HepG2 (cell line): ENCODE data around the gene TCAIM. TPM values are rescaled to one million over a fixed set of nuclear protein-coding genes. Genes with fewer than 3 reads are reported as not detected.
A peak's percentile ranks its signal among the peaks of the same experiment; 100 is the strongest.

Experiments
- ARNTL ChIP-seq: sonication (generic); formaldehyde crosslinking; IDR thresholded peaks from 2 replicates; pipeline ENCODE4 v1.4.0; 2020; ENCODE audit warnings: mild to moderate bottlenecking, missing genetic modification reagents
- EEA1 ChIP-seq: sonication (generic); formaldehyde crosslinking; IDR thresholded peaks from 2 replicates; pipeline ENCODE4 v1.5.1; 2020; ENCODE audit warnings: mild to moderate bottlenecking, missing genetic modification reagents, borderline replicate concordance
- HNF4A ChIP-seq: sonication (generic); formaldehyde crosslinking; IDR thresholded peaks from 2 replicates; pipeline ENCODE4 v1.4.0; 2020; ENCODE audit warnings: missing genetic modification reagents
- KAT2B ChIP-seq: fragments of 150-350 bp; IDR thresholded peaks from 2 replicates; pipeline ENCODE4 v1.6.1; 2014; ENCODE audit warnings: low read depth, low read length, borderline replicate concordance
- ONECUT2 ChIP-seq: sonication (generic); formaldehyde crosslinking; IDR thresholded peaks from 2 replicates; pipeline ENCODE4 v1.4.0; 2020; ENCODE audit warnings: missing genetic modification reagents
- PRDM15 ChIP-seq: sonication (generic); formaldehyde crosslinking; IDR thresholded peaks from 2 replicates; pipeline ENCODE4 v1.4.0; 2020; ENCODE audit warnings: missing genetic modification reagents
- REST ChIP-seq, 2 experiments: IDR thresholded peaks; 2 replicates each; pipeline ENCODE4 v1.6.1; 2011 to 2012; ENCODE audit warnings: low read length in 2 of 2, borderline replicate concordance in 1 of 2, low read depth in 1 of 2, mild to moderate bottlenecking in 1 of 2, moderate library complexity in 1 of 2
- TBX3 ChIP-seq: fragments of 450-650 bp; IDR thresholded peaks from 2 replicates; pipeline ENCODE4 v1.6.1; 2017; ENCODE audit warnings: antibody characterized with exemption, mild to moderate bottlenecking, inconsistent platforms, borderline replicate concordance
- ZNF446 ChIP-seq: sonication (generic); formaldehyde crosslinking; IDR thresholded peaks from 2 replicates; pipeline ENCODE4 v1.5.0; 2020; ENCODE audit warnings: mild to moderate bottlenecking, missing genetic modification reagents
- ZNF512 ChIP-seq: sonication (generic); formaldehyde crosslinking; IDR thresholded peaks from 2 replicates; pipeline ENCODE4 v1.4.0; 2020; ENCODE audit warnings: mild to moderate bottlenecking, missing genetic modification reagents
- ZNF709 ChIP-seq: sonication (generic); formaldehyde crosslinking; IDR thresholded peaks from 2 replicates; pipeline ENCODE4 v1.5.0; 2020; ENCODE audit warnings: mild to moderate bottlenecking, missing genetic modification reagents
- ZNF713 ChIP-seq: sonication (generic); formaldehyde crosslinking; IDR thresholded peaks from 2 replicates; pipeline ENCODE4 v1.4.0; 2020; ENCODE audit warnings: mild to moderate bottlenecking, missing genetic modification reagents
- polyA plus RNA-seq, 8 experiments: library from polyadenylated mRNA; depleted of rRNA in 3 of 8; stranded (reverse) in 7 of 8; unstranded in 1 of 8; fragments of >200 nt; fragmentation: Illumina TruSeq in 4 of 8; extraction: Trizol in 4 of 8; gene quantifications; 2 replicates each; pipeline versions ENCODE4 v1.2.1 to v1.2.3, GENCODE V29; 2011 to 2016; ENCODE audit warnings: low read depth in 4 of 8, missing spikeins in 1 of 8, mixed read lengths in 1 of 8; ENCODE audit not compliant: insufficient read depth in 1 of 8
- total RNA-seq, 5 experiments: library from RNA; depleted of rRNA; stranded (reverse); fragments of >200 nt; fragmentation: Illumina TruSeq; extraction: Trizol; gene quantifications; 2 replicates each; pipeline ENCODE4 v1.2.3, GENCODE V29; 2016; ENCODE audit warnings: low read depth in 1 of 5
- TF ChIP-seq, protein P1 (sequence below): sonication (generic); formaldehyde crosslinking; IDR thresholded peaks from 2 replicates; pipeline ENCODE4 v1.4.0; 2020; ENCODE audit warnings: missing genetic modification reagents
- TF ChIP-seq, protein P2 (sequence below): sonication (generic); formaldehyde crosslinking; IDR thresholded peaks from 2 replicates; pipeline ENCODE4 v1.9.0; 2021; ENCODE audit warnings: missing genetic modification reagents, borderline replicate concordance

TCAIM gene
- total and polyA plus RNA-seq, 2 of the 13 experiments (the other 11 are each of a cell fraction or from before 2014, with no cell fraction given), result 16.9 to 22.6 TPM

GRCh38 chr3:44439499-44440295, 101.1 kb downstream of the TCAIM start (continued):
- TF ChIP-seq TBX3 (peak; percentile 91), PRDM15 (CRISPR knock-in tag) (peak; percentile 67; the same call in 1 of the 2 replicates), ZNF446 (CRISPR knock-in tag) (no peak), EEA1 (CRISPR knock-in tag) (no peak), ZNF709 (CRISPR knock-in tag) (no peak), ZNF512 (no peak), ZNF713 (CRISPR knock-in tag) (no peak), ONECUT2 (CRISPR knock-in tag) (peak; percentile 98), KAT2B (0 out of 2 replicates have a peak, but pooled peaks have one; percentile 51), REST (IDR thresholded peaks at IDR 0.05; ENCODE audit: borderline replicate concordance in 1 of 2, low read depth in 1 of 2, low read length in 2 of 2) (no peak; a peak in 1 of 4 replicates), ARNTL (peak; percentile 39; the same call in 1 of the 2 replicates), HNF4A (peak; percentile 99)
- TF ChIP-seq, protein P1, sequence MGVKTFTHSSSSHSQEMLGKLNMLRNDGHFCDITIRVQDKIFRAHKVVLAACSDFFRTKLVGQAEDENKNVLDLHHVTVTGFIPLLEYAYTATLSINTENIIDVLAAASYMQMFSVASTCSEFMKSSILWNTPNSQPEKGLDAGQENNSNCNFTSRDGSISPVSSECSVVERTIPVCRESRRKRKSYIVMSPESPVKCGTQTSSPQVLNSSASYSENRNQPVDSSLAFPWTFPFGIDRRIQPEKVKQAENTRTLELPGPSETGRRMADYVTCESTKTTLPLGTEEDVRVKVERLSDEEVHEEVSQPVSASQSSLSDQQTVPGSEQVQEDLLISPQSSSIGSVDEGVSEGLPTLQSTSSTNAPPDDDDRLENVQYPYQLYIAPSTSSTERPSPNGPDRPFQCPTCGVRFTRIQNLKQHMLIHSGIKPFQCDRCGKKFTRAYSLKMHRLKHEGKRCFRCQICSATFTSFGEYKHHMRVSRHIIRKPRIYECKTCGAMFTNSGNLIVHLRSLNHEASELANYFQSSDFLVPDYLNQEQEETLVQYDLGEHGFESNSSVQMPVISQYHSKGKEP, result no peak
- TF ChIP-seq, protein P2, sequence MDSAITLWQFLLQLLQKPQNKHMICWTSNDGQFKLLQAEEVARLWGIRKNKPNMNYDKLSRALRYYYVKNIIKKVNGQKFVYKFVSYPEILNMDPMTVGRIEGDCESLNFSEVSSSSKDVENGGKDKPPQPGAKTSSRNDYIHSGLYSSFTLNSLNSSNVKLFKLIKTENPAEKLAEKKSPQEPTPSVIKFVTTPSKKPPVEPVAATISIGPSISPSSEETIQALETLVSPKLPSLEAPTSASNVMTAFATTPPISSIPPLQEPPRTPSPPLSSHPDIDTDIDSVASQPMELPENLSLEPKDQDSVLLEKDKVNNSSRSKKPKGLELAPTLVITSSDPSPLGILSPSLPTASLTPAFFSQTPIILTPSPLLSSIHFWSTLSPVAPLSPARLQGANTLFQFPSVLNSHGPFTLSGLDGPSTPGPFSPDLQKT (CRISPR knock-in tag), result no peak
